ENCODE measurements around the gene TMEM143.

DNA sequence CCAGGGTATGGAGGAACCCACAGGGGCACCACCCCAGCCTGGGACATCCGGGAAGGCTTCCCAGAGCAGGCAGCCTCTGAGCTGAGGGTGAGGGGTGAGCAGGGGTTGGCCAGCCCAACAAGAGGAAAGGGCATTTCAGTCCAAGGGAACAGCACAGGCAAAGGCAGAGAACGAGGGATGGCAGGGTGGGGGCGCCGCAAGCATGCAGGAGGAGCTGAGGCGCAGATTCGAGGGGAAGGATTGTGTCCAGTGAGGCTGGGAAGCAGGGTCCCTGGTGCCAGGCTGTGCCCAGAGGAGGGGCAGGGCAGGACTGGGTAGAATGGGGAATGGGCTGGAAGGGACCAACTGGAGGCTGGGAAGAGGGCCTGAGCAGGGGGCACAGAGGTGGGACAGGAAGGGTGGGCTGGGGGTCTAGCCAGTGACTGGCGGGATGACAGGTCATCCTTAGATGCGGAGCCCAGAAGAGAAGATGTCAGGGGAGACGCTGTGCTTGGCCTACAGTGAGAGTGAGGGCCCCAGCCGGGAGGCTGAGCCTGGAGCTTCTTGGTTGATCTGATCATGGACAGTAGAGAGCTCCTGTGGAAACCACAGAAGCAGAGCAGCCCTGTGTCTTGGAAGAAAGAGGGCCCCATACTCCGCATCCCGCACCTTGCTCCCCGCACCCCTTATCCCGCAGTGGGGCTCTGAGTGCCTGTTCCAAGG, 24.8 kb downstream of the TMEM143 start:
- TF ChIP-seq POLR2A (IDR thresholded peaks at IDR 0.05) (no peak), POLR2AphosphoS5 (IDR thresholded peaks at IDR 0.05) (no peak)
- TF ChIP-seq, protein P1, sequence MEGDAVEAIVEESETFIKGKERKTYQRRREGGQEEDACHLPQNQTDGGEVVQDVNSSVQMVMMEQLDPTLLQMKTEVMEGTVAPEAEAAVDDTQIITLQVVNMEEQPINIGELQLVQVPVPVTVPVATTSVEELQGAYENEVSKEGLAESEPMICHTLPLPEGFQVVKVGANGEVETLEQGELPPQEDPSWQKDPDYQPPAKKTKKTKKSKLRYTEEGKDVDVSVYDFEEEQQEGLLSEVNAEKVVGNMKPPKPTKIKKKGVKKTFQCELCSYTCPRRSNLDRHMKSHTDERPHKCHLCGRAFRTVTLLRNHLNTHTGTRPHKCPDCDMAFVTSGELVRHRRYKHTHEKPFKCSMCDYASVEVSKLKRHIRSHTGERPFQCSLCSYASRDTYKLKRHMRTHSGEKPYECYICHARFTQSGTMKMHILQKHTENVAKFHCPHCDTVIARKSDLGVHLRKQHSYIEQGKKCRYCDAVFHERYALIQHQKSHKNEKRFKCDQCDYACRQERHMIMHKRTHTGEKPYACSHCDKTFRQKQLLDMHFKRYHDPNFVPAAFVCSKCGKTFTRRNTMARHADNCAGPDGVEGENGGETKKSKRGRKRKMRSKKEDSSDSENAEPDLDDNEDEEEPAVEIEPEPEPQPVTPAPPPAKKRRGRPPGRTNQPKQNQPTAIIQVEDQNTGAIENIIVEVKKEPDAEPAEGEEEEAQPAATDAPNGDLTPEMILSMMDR (IDR thresholded peaks at IDR 0.05 in 8 of 11, conservative IDR thresholded peaks at IDR 0.05 in 3 of 11), result no peak
